WI38 (cell line): ENCODE results near the gene AFMID.
"Not testable (repeated sequence)": the region's sequence is repeated elsewhere in the genome, so short reads cannot be mapped to it uniquely, and the experiment has no call there.

Experiments
- H3K4me3 ChIP-seq: 2 replicates; pipeline ENCODE4 v1.5.1; 2011; ENCODE audit warnings: low read depth, mild to moderate bottlenecking, control low read depth, low read length
- TF ChIP-seq, protein P1 (sequence below): IDR thresholded peaks from 2 replicates; pipeline ENCODE4 v1.5.1; 2012; ENCODE audit warnings: low read depth, mild to moderate bottlenecking, control low read depth, low read length

AFMID gene

DNA sequence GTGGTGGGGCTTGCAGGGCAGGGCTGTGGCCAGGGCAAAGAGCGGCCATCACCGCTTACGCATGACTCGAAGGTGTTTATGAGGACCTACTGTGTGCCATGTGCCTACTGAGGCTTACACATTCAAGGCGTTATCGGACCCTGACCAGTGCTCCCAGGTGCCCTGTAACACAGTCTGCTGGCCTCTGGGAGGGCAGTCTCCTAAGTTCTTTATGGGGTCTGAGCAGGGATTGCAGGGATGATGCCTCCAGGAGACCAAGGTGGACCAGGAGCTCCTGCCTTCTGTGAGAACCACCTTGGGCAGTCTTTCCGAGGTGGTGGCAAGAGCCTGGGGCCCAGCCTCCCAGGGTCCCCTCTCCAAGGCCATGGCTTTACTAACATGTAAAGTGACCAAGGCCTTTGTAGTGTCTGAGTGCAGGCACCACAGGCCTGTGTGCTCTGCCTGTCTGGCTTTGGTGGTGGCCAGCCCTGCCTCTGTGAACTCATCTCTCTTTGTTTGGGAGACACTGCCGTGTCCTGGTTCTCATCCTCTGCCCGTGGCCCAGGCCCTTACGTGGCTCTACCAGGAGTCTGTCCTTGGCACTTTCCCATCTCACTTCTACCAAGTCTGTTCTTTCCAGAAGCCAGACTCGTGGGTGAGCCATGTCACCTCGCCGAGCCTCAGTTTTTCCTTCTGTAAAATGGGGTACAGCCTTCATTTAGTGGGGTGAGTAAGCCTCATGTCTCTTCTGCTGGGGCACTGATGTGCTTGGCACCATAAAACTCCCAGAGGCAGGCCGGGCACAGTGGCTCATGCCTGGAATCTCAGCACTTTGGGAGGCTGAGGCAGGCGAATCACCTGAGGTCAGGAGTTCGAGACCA is 22.2 kb upstream of the AFMID start:
- TF ChIP-seq, protein P1, sequence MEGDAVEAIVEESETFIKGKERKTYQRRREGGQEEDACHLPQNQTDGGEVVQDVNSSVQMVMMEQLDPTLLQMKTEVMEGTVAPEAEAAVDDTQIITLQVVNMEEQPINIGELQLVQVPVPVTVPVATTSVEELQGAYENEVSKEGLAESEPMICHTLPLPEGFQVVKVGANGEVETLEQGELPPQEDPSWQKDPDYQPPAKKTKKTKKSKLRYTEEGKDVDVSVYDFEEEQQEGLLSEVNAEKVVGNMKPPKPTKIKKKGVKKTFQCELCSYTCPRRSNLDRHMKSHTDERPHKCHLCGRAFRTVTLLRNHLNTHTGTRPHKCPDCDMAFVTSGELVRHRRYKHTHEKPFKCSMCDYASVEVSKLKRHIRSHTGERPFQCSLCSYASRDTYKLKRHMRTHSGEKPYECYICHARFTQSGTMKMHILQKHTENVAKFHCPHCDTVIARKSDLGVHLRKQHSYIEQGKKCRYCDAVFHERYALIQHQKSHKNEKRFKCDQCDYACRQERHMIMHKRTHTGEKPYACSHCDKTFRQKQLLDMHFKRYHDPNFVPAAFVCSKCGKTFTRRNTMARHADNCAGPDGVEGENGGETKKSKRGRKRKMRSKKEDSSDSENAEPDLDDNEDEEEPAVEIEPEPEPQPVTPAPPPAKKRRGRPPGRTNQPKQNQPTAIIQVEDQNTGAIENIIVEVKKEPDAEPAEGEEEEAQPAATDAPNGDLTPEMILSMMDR, result no peak
- no peak overlapping the region for H3K4me3 ChIP-seq

DNA sequence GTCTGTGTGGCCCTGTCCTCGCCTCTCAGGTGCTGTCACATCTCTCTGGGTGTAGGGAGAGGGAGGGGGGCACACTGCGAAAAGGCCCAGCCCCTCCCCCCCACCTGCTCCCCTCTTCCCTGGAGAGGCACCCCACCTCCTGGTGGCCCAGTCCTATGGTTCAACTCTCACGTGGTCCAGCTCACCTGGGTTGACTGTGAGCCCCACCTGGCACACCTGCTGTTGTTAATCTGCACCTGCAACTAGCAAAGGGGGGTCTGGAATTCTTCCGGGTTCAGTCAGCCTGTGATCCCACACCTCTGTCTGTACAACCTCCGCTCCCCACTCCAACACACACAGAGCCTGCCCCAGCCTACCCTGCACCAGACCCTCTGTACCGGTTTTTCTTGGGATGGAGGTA is 20.7 kb upstream of the AFMID start:
- no peak overlapping the region for H3K4me3 ChIP-seq
- TF ChIP-seq, protein P1, result no peak

DNA sequence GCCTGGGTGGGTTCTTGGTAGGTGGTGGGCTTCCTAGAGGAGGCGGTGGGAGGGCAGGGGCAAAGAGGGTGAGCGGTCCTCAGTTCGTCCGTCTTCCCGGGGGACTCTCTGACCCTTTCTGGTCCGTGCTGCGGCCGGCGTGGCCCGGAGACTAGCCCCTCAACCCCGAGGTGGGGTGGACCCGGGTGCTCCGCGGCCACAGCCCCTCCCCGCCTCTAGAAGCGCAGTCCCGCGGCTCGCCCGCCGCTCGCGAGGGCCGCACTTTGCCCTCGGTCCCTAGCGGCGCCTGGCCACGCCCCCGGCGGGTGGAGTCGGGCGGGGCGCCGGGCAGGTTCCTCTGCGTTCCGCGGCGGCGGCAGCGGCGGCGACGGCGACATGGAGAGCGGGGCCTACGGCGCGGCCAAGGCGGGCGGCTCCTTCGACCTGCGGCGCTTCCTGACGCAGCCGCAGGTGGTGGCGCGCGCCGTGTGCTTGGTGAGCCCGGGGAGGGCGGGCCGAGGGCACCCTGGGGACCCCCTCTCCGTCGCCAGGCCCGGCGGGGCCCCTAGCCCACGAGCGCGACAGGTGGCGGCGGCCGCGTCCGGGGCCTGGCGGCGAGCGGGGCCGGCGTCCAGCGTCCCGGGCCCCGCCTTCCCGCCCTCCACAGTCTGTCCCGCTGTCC is 18.8 kb upstream of the AFMID start, which contains the start of gene SYNGR2:
SYNGR2 (plus strand) TSS at position 340 of the 661 bp plus-strand sequence; CDS start at position 376, 36 bp downstream.
- TF ChIP-seq, protein P1, result no peak
- peak within 1 kb of the TSS; percentile 67 for H3K4me3 ChIP-seq

DNA sequence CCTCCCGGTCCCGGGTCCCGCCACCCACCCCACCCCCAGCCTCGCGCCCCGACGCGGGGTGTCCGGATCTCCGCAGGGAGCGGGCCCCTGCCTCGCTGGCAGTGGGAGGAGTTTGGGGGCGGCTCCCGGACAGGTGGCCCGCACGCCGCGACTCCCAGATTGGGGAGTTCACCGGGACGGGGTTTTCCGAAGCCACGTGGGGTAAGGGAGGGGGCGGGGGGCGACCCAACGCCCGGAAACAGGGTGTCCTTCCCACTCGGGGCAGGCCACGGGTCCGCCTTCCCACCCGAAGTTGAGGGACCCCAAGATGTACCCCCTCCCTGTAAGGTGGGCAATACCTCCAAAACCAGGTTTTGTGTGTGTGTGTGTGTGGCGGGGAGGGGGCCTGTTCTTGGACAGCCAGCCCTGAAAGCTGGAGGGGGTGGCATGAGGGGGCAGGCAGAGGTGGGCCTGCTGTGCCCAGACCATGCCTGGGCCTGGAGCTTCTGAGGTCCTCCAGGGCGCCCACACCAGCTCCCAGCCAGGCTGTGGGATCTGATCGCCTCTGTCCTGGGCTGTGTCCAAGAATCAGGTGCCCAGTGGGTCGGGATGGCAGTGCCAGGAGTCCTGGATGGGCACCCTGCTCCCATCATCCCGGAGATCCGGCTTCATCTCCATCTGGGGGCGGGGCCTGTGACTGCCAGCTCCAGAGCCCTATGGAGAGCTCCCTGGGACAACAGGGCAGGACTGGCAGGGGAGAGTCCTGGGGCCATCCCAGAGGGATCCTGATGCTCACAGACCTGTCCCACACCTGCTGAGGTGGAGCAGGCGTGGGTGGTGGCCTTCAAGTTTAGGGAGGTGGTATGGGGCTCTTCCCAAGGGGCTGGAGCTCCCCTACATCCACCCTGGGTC is 18.0 kb upstream of the AFMID start:
- H3K4me3 ChIP-seq, result peak overlapping the region; percentile 67
- TF ChIP-seq, protein P1, result no peak

DNA sequence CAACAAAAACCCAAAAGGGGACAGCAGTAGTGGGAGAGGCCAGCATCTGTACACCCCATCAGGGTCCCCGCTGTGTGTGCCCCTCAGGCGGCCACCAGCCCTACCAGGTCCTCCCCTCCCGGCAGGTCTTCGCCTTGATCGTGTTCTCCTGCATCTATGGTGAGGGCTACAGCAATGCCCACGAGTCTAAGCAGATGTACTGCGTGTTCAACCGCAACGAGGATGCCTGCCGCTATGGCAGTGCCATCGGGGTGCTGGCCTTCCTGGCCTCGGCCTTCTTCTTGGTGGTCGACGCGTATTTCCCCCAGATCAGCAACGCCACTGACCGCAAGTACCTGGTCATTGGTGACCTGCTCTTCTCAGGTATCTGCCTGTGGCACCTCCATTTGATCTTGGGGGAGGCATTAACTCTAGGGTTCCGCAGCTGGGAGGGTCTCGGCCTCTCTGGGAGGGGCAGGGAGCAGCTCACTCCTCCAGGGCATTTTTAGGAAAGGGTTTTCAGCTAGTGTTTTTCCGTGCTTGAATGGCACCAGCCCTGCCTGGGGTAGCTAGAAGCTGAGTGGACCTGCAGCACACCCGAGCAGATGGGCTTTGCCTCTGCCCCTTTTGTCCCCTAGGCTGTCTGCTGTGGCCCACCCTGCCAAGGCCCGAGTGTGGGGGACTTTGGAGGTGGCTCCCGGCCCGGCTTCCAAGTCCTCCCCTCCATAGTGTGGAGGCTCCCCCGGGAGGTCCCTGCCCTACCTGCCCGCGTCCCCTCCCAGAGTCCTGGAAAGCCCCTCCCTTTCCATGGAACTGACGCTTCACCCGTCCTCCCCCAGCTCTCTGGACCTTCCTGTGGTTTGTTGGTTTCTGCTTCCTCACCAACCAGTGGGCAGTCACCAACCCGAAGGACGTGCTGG is 16.2 kb upstream of the AFMID start:
- H3K4me3 ChIP-seq, result no peak overlapping the region
- TF ChIP-seq, protein P1, result no peak

DNA sequence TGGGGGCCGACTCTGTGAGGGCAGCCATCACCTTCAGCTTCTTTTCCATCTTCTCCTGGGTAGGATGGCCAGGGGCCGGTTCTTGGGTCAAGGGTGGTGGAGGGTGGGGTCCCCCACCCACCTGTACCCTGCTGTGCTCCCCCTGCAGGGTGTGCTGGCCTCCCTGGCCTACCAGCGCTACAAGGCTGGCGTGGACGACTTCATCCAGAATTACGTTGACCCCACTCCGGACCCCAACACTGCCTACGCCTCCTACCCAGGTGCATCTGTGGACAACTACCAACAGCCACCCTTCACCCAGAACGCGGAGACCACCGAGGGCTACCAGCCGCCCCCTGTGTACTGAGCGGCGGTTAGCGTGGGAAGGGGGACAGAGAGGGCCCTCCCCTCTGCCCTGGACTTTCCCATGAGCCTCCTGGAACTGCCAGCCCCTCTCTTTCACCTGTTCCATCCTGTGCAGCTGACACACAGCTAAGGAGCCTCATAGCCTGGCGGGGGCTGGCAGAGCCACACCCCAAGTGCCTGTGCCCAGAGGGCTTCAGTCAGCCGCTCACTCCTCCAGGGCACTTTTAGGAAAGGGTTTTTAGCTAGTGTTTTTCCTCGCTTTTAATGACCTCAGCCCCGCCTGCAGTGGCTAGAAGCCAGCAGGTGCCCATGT is 15.4 kb upstream of the AFMID start:
- H3K4me3 ChIP-seq, result not testable (repeated sequence)
